Right lobe of liver (tissue), 4 donors: Measurements from ENCODE around the gene SH3TC1.

ENCODE experiments used
- CTCF ChIP-seq, 4 donors: fragments of 200-600 bp in 3 of 4; fragments of 450-650 bp in 1 of 4; IDR thresholded peaks; one replicate each; pipeline versions ENCODE4 v1.5.1 to v1.8.0; 2016 to 2022; ENCODE audit warnings: antibody characterized with exemption in 4 of 4, mild to moderate bottlenecking in 2 of 4
- POLR2A ChIP-seq: fragments of 450-650 bp; IDR thresholded peaks from one replicate; pipeline ENCODE4 v1.6.1; 2017; ENCODE audit warnings: antibody characterized with exemption, mild to moderate bottlenecking
- donor health status: DM: no; HTN: no; CAD: no.
- donor health status: DM: no; HTN: no; CAD: no.
- donor health status: DM: no; HTN: yes; CAD: no.

DNA sequence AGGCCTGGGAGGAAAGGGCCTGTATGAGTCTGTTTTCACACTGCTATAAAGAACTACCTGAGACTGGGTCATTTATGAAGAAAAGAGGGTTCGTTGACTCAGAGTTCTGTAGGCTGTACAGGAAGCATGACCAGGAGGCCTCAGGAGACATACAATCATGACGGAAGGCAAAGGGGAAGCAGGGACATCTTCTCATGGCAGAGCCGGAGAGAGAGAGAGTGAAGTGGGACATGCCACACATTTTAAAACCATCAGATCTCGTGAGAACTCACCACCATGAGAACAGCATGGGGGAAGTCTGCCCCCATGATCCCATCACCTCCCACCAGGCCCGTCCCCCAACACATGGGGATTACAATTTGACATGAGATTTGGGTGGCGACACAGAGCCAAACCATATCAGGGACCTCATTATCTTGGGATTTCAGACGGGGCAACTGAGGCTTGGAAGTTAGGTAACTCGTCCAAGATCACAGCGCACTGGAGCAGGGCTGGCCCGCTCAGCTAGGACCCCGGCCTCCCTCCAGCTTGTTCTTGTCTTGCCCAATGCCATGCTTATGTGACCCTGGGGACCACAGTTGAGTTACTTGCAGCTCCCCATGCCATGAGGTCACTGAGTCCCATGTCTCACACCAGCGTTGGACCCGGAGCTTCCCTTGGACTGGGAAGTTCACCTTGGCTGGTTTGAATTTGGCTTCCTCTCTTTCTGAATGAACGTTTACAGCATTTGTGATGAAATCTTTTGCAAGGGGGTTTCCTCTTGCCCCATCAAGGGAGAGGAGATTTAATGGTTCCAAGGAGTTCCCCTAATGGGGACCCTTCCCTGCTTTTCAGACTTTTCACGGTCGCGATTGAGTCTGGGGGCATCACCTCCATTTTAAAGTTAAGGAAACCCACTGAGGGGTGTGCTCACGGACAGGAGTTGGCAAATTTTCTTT lies 88.5 kb downstream of the SH3TC1 start:
- TF ChIP-seq CTCF (IDR thresholded peaks at IDR 0.05) (no peak), POLR2A (no peak)
